ACHN (cell line): ENCODE results near the gene TSPOAP1.

Source experiments
- DNase-seq: peaks from one replicate; pipeline ENCODE4 v3.0.0-alpha.2; 2015
- in situ Hi-C: cut with HindIII; loops from 2 replicates; pipeline ENCODE4 v1.10.0; 2017; ENCODE audit warnings: low sequenced_read_pairs, low pct_ligation_motif_present, low pct_unique_long_range_greater_than_20kb

TSPOAP1 gene

GRCh38 chr17:58332778-58333735 lies 4.5 kb upstream of the TSPOAP1 start:
- in situ Hi-C loops = no loop called here
- DNase-seq = no peak

- in situ Hi-C loops = no loop called here
- DNase-seq = no peak
Measured at GRCh38 chr17:58331815-58332777, 3.5 kb upstream of the TSPOAP1 start.

GRCh38 chr17:58330997-58331814 lies 2.6 kb upstream of the TSPOAP1 start:
- no peak for DNase-seq
- in situ Hi-C loops = no loop called here

- in situ Hi-C loops = no loop called here
- no peak for DNase-seq
Measured at GRCh38 chr17:58330538-58330996, 2.0 kb upstream of the TSPOAP1 start.

- no peak for DNase-seq
- in situ Hi-C loops = no loop called here
Measured at GRCh38 chr17:58329810-58330537, 1.4 kb upstream of the TSPOAP1 start.

GRCh38 chr17:58329035-58329809 lies 627 bp upstream of the TSPOAP1 start:
- DNase-seq = no peak
- in situ Hi-C loops = no loop called here

- in situ Hi-C loops = no loop called here
- DNase-seq = no peak
Measured at GRCh38 chr17:58327363-58328194, 1.0 kb downstream of the TSPOAP1 start.

- DNase-seq = no peak
- in situ Hi-C loops = no loop called here
Measured at GRCh38 chr17:58326609-58327362, 1.8 kb downstream of the TSPOAP1 start.

GRCh38 chr17:58325976-58326468 lies 2.6 kb downstream of the TSPOAP1 start:
- in situ Hi-C loops = no loop called here
- DNase-seq = no peak

- in situ Hi-C loops = no loop called here
- DNase-seq = no peak
Measured at GRCh38 chr17:58325289-58325726, 3.3 kb downstream of the TSPOAP1 start.

GRCh38 chr17:58324409-58325288 lies 3.9 kb downstream of the TSPOAP1 start:
- in situ Hi-C loops = no loop called here
- DNase-seq = no peak

- in situ Hi-C loops = no loop called here
- no peak for DNase-seq
Measured at GRCh38 chr17:58324056-58324408, 4.6 kb downstream of the TSPOAP1 start.

GRCh38 chr17:58323366-58324055 lies 5.1 kb downstream of the TSPOAP1 start:
- DNase-seq = no peak

GRCh38 chr17:58322581-58323185 lies 5.9 kb downstream of the TSPOAP1 start:
- in situ Hi-C loops = no loop called here
- no peak for DNase-seq

More at GRCh38 chr17:58323366-58324055, 5.1 kb downstream of the TSPOAP1 start:
- in situ Hi-C loops = no loop called here
